Endothelial cell of umbilical vein (primary cell): ENCODE results near the gene LRCH1. TPM values are rescaled to one million over a fixed set of nuclear protein-coding genes. Genes with fewer than 3 reads are reported as not detected.

Experiments
- BruUV-seq: library from RNA; stranded (reverse); fragments of 400-500 nt; replicated peaks from 2 replicates; lab custom pipeline; 2021; lab: Mats Ljungman, UMichigan
- CTCF ChIA-PET: fragments of 300-600, 350-600 bp; sonication (Branson Sonifier 250); formaldehyde crosslinking; loops from one replicate; lab custom pipeline; 2021; ENCODE audit warnings: antibody characterized with exemption, inconsistent platforms; lab: Charles Lee
- POLR2A ChIA-PET: fragments of 300-600, 350-600 bp; sonication (Branson Sonifier 250); formaldehyde crosslinking; loops from one replicate; lab custom pipeline; 2021; ENCODE audit warnings: antibody characterized with exemption, inconsistent platforms; lab: Charles Lee
- DNase-seq: peaks from one replicate; pipeline ENCODE4 v3.0.0-alpha.2; 2011; ENCODE audit warnings: low read depth, low spot score
- FAIRE-seq: peaks from 2 replicates; lab custom pipeline; 2011; peaks lifted over from hg19 to GRCh38; lab: Jason Lieb, UNC
- H2AFZ ChIP-seq: 2 replicates; pipeline ENCODE4 v1.6.0; 2012; ENCODE audit warnings: low read depth, low read length, control low read depth, inconsistent platforms
- H3K27ac ChIP-seq: 2 replicates; pipeline ENCODE4 v1.5.1; 2011; ENCODE audit warnings: low read depth, mild to moderate bottlenecking, control low read depth, low read length, moderate library complexity; ENCODE audit not compliant: insufficient read depth
- H3K27me3 ChIP-seq, 2 experiments: 2 replicates each; pipeline versions ENCODE4 v1.6.0 to v1.6.1; 2011; ENCODE audit warnings: low read length in 2 of 2, mixed read lengths in 1 of 2; ENCODE audit not compliant: control insufficient read depth in 2 of 2, insufficient read depth in 2 of 2
- H3K36me3 ChIP-seq, 2 experiments: 2 replicates in 1 of 2; 3 replicates in 1 of 2; pipeline ENCODE4 v1.5.1; 2011; ENCODE audit warnings: low read length in 2 of 2, mild to moderate bottlenecking in 1 of 2, moderate library complexity in 1 of 2; ENCODE audit not compliant: control insufficient read depth in 2 of 2, insufficient read depth in 2 of 2; ENCODE audit errors: extremely low read depth in 1 of 2
- H3K4me1 ChIP-seq: 3 replicates; pipeline ENCODE4 v1.5.1; 2011; ENCODE audit warnings: mild to moderate bottlenecking, low read length; ENCODE audit not compliant: control insufficient read depth, insufficient read depth; ENCODE audit errors: extremely low read depth
- H3K4me2 ChIP-seq: 2 replicates; pipeline ENCODE4 v1.6.1; 2011; ENCODE audit warnings: low read length, control low read depth, mixed read lengths; ENCODE audit not compliant: insufficient read depth
- H3K4me3 ChIP-seq, 3 experiments: fragments of 200-600 bp in 1 of 3; sonication (generic), shearing (Covaris generic) in 1 of 3; replicated peaks in 1 of 3; 2 replicates each; pipeline ENCODE4 v1.5.1; 2011 to 2016; ENCODE audit warnings: control low read depth in 3 of 3, low read length in 3 of 3, mild to moderate bottlenecking in 2 of 3, inconsistent platforms in 1 of 3, low read depth in 1 of 3, moderate library complexity in 1 of 3; ENCODE audit not compliant: insufficient read depth in 1 of 3
- H3K79me2 ChIP-seq: 2 replicates; pipeline ENCODE4 v1.6.0; 2012; ENCODE audit warnings: low read length, inconsistent platforms; ENCODE audit not compliant: control insufficient read depth, insufficient read depth
- H3K9ac ChIP-seq: replicated peaks from 2 replicates; pipeline ENCODE3; 2011; ENCODE audit warnings: low read length, control low read depth; ENCODE audit not compliant: insufficient read depth; ENCODE audit errors: extremely low read depth
- H3K9me1 ChIP-seq: replicated peaks from 3 replicates; pipeline ENCODE4 v1.6.0; 2011; ENCODE audit warnings: mild to moderate bottlenecking, low read length; ENCODE audit not compliant: control insufficient read depth, insufficient read depth; ENCODE audit errors: extremely low read depth
- H3K9me3 ChIP-seq: replicated peaks from 2 replicates; pipeline ENCODE4 v1.5.1; 2012; ENCODE audit warnings: low read length, inconsistent platforms; ENCODE audit not compliant: control insufficient read depth, insufficient read depth
- H4K20me1 ChIP-seq: replicated peaks from 2 replicates; pipeline ENCODE3; 2011; ENCODE audit warnings: mild to moderate bottlenecking, low read length; ENCODE audit not compliant: control insufficient read depth, insufficient read depth; ENCODE audit errors: extremely low read depth
- CTCF ChIP-seq, 2 donors: IDR thresholded peaks; 1 replicate in 1 of 2; 2 replicates in 1 of 2; pipeline ENCODE4 v1.5.1; 2011; ENCODE audit warnings: low read length in 2 of 2, mild to moderate bottlenecking in 2 of 2, moderate library complexity in 2 of 2, control low read depth in 1 of 2, inconsistent platforms in 1 of 2, low read depth in 1 of 2; ENCODE audit not compliant: insufficient read depth in 1 of 2; ENCODE audit errors: extremely low read depth in 1 of 2
- EZH2 ChIP-seq: IDR thresholded peaks from 2 replicates; pipeline ENCODE4 v1.6.1; 2012; ENCODE audit warnings: borderline replicate concordance, low read depth, mild to moderate bottlenecking, moderate library complexity, low read length, inconsistent platforms; ENCODE audit not compliant: severe bottlenecking
- FOS ChIP-seq: IDR thresholded peaks from 2 replicates; pipeline ENCODE4 v1.6.1; 2011; ENCODE audit warnings: mild to moderate bottlenecking, low read length, moderate library complexity, borderline replicate concordance; ENCODE audit not compliant: insufficient read depth
- JUN ChIP-seq: IDR thresholded peaks from 2 replicates; pipeline ENCODE4 v1.6.1; 2011; ENCODE audit warnings: borderline replicate concordance, low read depth; ENCODE audit not compliant: insufficient read length, insufficient read depth
- POLR2A ChIP-seq: IDR thresholded peaks from 2 replicates; pipeline ENCODE4 v1.6.1; 2012; ENCODE audit warnings: low read depth, mild to moderate bottlenecking, control low read depth, low read length
- POLR2AphosphoS5 ChIP-seq: IDR thresholded peaks from 2 replicates; pipeline ENCODE4 v1.6.1; 2012; ENCODE audit warnings: low read depth, mild to moderate bottlenecking, control low read depth, low read length, moderate library complexity; ENCODE audit not compliant: insufficient read depth
- dilution Hi-C: fragments of 300-500 bp; cut with MboI; formaldehyde crosslinking; loops from one replicate; pipeline ENCODE4 v1.15.0; 2019; ENCODE audit warnings: low sequenced_read_pairs; ENCODE audit not compliant: extremely low pct_ligation_motif_present
- intact Hi-C: fragments of 100-400 bp; cut with micrococcal nuclease; formaldehyde crosslinking; loops from one replicate; pipeline ENCODE4 v1.10.0; 2022
- polyA plus RNA-seq, 4 experiments: library from polyadenylated mRNA; depleted of rRNA in 3 of 4; stranded (reverse) in 3 of 4; unstranded in 1 of 4; fragments of >200 nt; gene quantifications; 2 replicates each; pipeline versions ENCODE4 v1.2.1 to v1.2.3, GENCODE V29; 2011 to 2012; ENCODE audit warnings: missing spikeins in 1 of 4
- total RNA-seq: library from RNA; stranded (reverse); gene quantifications from 2 replicates; pipeline ENCODE4 v1.2.3, GENCODE V29; 2021

The LRCH1 gene
- total and polyA plus RNA-seq, 2 donors (not counting 3 experiments of a cell fraction or from before 2014, with no cell fraction given) = 5.4 to 16.5 TPM

DNA sequence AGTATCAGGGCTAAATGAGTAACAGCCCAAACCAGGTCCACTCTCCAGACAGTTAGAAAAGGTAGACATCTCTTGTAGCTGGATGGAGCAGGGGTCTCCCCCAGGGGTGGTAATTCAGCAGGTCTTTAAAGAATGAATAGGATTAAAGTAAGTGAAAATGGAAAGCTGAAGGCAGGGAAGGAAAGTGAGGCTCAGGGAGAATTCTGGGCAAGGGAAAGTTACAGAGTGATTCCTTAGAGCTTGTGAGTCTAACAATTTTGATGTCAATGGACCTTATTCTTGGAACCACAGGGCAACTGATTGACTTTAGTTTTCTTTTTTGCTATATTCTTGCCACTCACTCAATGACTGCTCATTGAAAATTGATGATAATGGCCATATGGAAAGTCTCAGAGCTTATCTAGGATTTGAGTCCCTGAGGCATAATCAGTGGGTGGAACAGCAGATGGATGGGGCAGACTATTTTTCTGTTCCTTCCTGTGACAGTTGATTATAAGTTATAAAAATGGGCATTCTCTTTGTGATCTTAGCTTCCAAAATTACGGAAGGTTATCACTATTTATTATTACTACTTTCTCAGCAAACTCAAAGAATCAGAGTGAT, 76.9 kb downstream of the LRCH1 start:
- CTCF ChIA-PET = interaction anchor here (0.9 to 1.8 kb wide), 4 partner anchors 9 to 53 kb away, joined by 3 to 5 read pairs (median 3); no protein-coding TSS in a partner anchor
- POLR2A ChIA-PET = no interaction called here
- no peak for DNase-seq
- BruUV-seq = no TSS peak
- Histone ChIP-seq H2AFZ (no peak overlapping the region), H3K9me3 (no peaks in the 10 kb centered on the region), H3K4me1 (no peaks in the 10 kb centered on the region), H3K4me2 (no peak overlapping the region), H3K36me3 (no peaks in the 10 kb centered on the region), H3K4me3 (no peak overlapping the region), H3K9me1 (no peaks in the 10 kb centered on the region), H4K20me1 (no peaks in the 10 kb centered on the region), H3K27me3 (no peaks in the 10 kb centered on the region), H3K27ac (no peak overlapping the region), H3K79me2 (peaks cover 8% of the 10 kb centered on the region), H3K9ac (no peak overlapping the region)
- FAIRE-seq = no peak
- intact Hi-C loops = loop anchor here (1.0 kb wide), 1 partner anchor 13 kb away; no protein-coding TSS in a partner anchor
- no peak for TF ChIP-seq EZH2
- TF ChIP-seq JUN = no peak
- no peak for TF ChIP-seq FOS
- no peak for TF ChIP-seq POLR2A
- no peak for TF ChIP-seq CTCF (IDR thresholded peaks at IDR 0.05; ENCODE audit: extremely low read depth in 1 of 2, insufficient read depth in 1 of 2, low read depth in 1 of 2, low read length in 2 of 2)
- TF ChIP-seq POLR2AphosphoS5 = no peak
- dilution Hi-C loops = no loop called here
